H9 (cell line): Measurements from ENCODE around the gene ZBTB16. TPM values are rescaled to one million over a fixed set of nuclear protein-coding genes. Genes with fewer than 3 reads are reported as not detected.

Experiments
- DNase-seq: peaks from one replicate; pipeline ENCODE4 v3.0.0-alpha.2; 2017
- H2AFZ ChIP-seq: one replicate; pipeline ENCODE4 v1.6.1; 2013; ENCODE audit warnings: mild to moderate bottlenecking, low read length, control low read depth, moderate library complexity
- H2AK5ac ChIP-seq: 2 replicates; pipeline ENCODE4 v1.6.1; 2013; ENCODE audit warnings: low read length, control low read depth, mixed read lengths; ENCODE audit not compliant: insufficient read length
- H2BK120ac ChIP-seq: one replicate; pipeline ENCODE4 v1.6.1; 2013; ENCODE audit warnings: low read depth, mild to moderate bottlenecking, low read length, control low read depth, inconsistent platforms; ENCODE audit not compliant: poor library complexity, severe bottlenecking
- H2BK12ac ChIP-seq: 2 replicates; pipeline ENCODE4 v1.6.1; 2013; ENCODE audit warnings: low read length, control low read depth, mixed read lengths, low read depth; ENCODE audit not compliant: insufficient read length
- H2BK15ac ChIP-seq: 2 replicates; pipeline ENCODE4 v1.6.1; 2013; ENCODE audit warnings: low read depth, low read length, control low read depth
- H2BK20ac ChIP-seq: one replicate; pipeline ENCODE4 v1.6.1; 2013; ENCODE audit warnings: low read depth, mild to moderate bottlenecking, low read length, control low read depth, inconsistent platforms; ENCODE audit not compliant: poor library complexity, severe bottlenecking
- H2BK5ac ChIP-seq: 2 replicates; pipeline ENCODE4 v1.6.1; 2013; ENCODE audit warnings: low read length, control low read depth, mixed read lengths; ENCODE audit not compliant: insufficient read length
- H3K14ac ChIP-seq: 2 replicates; pipeline ENCODE4 v1.6.1; 2013; ENCODE audit warnings: low read length, control low read depth; ENCODE audit not compliant: insufficient read depth
- H3K18ac ChIP-seq: 2 replicates; pipeline ENCODE4 v1.6.1; 2013; ENCODE audit warnings: low read depth, mild to moderate bottlenecking, mixed read lengths, low read length, control low read depth; ENCODE audit not compliant: insufficient read length
- H3K23ac ChIP-seq: 2 replicates; pipeline ENCODE4 v1.6.1; 2013; ENCODE audit warnings: low read length, control low read depth, mixed read lengths, low read depth; ENCODE audit not compliant: insufficient read length
- H3K23me2 ChIP-seq: 2 replicates; pipeline ENCODE4 v1.6.1; 2013; ENCODE audit warnings: low read depth, mild to moderate bottlenecking, mixed read lengths, low read length, control low read depth; ENCODE audit not compliant: insufficient read length, poor library complexity, severe bottlenecking
- H3K27ac ChIP-seq: 2 replicates; pipeline ENCODE4 v1.5.1; 2013; ENCODE audit warnings: low read length, control low read depth, mixed read lengths, low read depth; ENCODE audit not compliant: insufficient read length
- H3K27me3 ChIP-seq: 2 replicates; pipeline ENCODE4 v1.6.1; 2013; ENCODE audit warnings: low read length, control low read depth, inconsistent platforms; ENCODE audit not compliant: insufficient read depth
- H3K4ac ChIP-seq: 2 replicates; pipeline ENCODE4 v1.6.1; 2013; ENCODE audit warnings: low read depth, mild to moderate bottlenecking, control low read depth, inconsistent platforms, low read length, moderate library complexity
- H3K4me1 ChIP-seq: 2 replicates; pipeline ENCODE4 v1.6.1; 2013; ENCODE audit warnings: low read length, control low read depth, inconsistent platforms; ENCODE audit not compliant: insufficient read depth
- H3K4me2 ChIP-seq: 2 replicates; pipeline ENCODE4 v1.6.1; 2013; ENCODE audit warnings: low read length, control low read depth, mixed read lengths; ENCODE audit not compliant: insufficient read length, insufficient read depth
- H3K56ac ChIP-seq: 2 replicates; pipeline ENCODE4 v1.6.1; 2013; ENCODE audit warnings: low read depth, mild to moderate bottlenecking, mixed read lengths, low read length, control low read depth; ENCODE audit not compliant: insufficient read length
- H3K79me1 ChIP-seq: 2 replicates; pipeline ENCODE4 v1.6.1; 2013; ENCODE audit warnings: low read depth, mild to moderate bottlenecking, moderate library complexity, low read length, control low read depth, inconsistent platforms; ENCODE audit not compliant: insufficient read depth, poor library complexity, severe bottlenecking
- H3K79me2 ChIP-seq: 2 replicates; pipeline ENCODE4 v1.6.1; 2013; ENCODE audit warnings: low read length, control low read depth, inconsistent platforms; ENCODE audit not compliant: insufficient read depth
- H3K9ac ChIP-seq: 2 replicates; pipeline ENCODE4 v1.6.1; 2013; ENCODE audit warnings: low read length, control low read depth, mixed read lengths; ENCODE audit not compliant: insufficient read length; ENCODE audit errors: extremely low read depth
- H3K9me3 ChIP-seq: one replicate; pipeline ENCODE4 v1.6.1; 2013; ENCODE audit warnings: low read depth, low read length, inconsistent platforms; ENCODE audit not compliant: control insufficient read depth
- H3T11ph ChIP-seq: one replicate; pipeline ENCODE4 v1.6.1; 2013; ENCODE audit warnings: mild to moderate bottlenecking, low read length, control low read depth, inconsistent platforms
- H4K20me1 ChIP-seq: one replicate; pipeline ENCODE4 v1.6.1; 2013; ENCODE audit not compliant: control insufficient read depth, insufficient read length, insufficient read depth
- H4K5ac ChIP-seq: 2 replicates; pipeline ENCODE4 v1.6.1; 2013; ENCODE audit warnings: low read depth, mild to moderate bottlenecking, mixed read lengths, low read length, control low read depth; ENCODE audit not compliant: insufficient read length
- H4K8ac ChIP-seq: replicated peaks from 2 replicates; pipeline ENCODE4 v1.6.1; 2013; ENCODE audit warnings: low read length, control low read depth, mixed read lengths, low read depth; ENCODE audit not compliant: insufficient read length
- H4K91ac ChIP-seq: 2 replicates; pipeline ENCODE4 v1.6.1; 2013; ENCODE audit warnings: low read depth, mild to moderate bottlenecking, moderate library complexity, mixed read lengths, low read length, control low read depth; ENCODE audit not compliant: insufficient read length
- H3K27ac Mint-ChIP-seq, 3 experiments: 2 replicates in 2 of 3; 3 replicates in 1 of 3; pipeline ENCODE4 v1.8.0; 2020 to 2021; ENCODE audit warnings: mixed read lengths in 3 of 3, mild to moderate bottlenecking in 1 of 3, moderate library complexity in 1 of 3
- H3K27me3 Mint-ChIP-seq: 2 replicates; pipeline ENCODE4 v1.8.0; 2021; ENCODE audit warnings: low read depth, mild to moderate bottlenecking, moderate library complexity, mixed read lengths
- H3K36me3 Mint-ChIP-seq, 3 experiments: 2 replicates in 2 of 3; 3 replicates in 1 of 3; pipeline ENCODE4 v1.8.0; 2020 to 2021; ENCODE audit warnings: low read depth in 3 of 3, mixed read lengths in 3 of 3; ENCODE audit not compliant: insufficient read depth in 1 of 3
- H3K4me1 Mint-ChIP-seq, 2 experiments: 2 replicates each; pipeline ENCODE4 v1.8.0; 2020; ENCODE audit warnings: mixed read lengths in 2 of 2
- H3K4me3 Mint-ChIP-seq, 2 experiments: 2 replicates in 1 of 2; 3 replicates in 1 of 2; pipeline ENCODE4 v1.8.0; 2020 to 2021; ENCODE audit warnings: mild to moderate bottlenecking in 2 of 2, mixed read lengths in 2 of 2, moderate library complexity in 1 of 2
- H3K9me3 Mint-ChIP-seq, 2 experiments: 2 replicates in 1 of 2; 3 replicates in 1 of 2; pipeline ENCODE4 v1.8.0; 2020; ENCODE audit warnings: mild to moderate bottlenecking in 2 of 2, mixed read lengths in 2 of 2, moderate library complexity in 1 of 2
- WGBS: extraction: QIAGEN DNeasy Blood & Tissue Kit; methylation state at CpG from one replicate; pipeline ENCODE4 v1.1.7; 2013; ENCODE audit warnings: missing lambda C conversion rate, low lambda C conversion rate, mixed read lengths; ENCODE audit not compliant: insufficient read length; ENCODE audit errors: extremely low coverage; 5-methylcytosine and 5-hydroxymethylcytosine counted together
- total RNA-seq: library from RNA; stranded (reverse); gene quantifications from 2 replicates; pipeline ENCODE4 v1.2.1, GENCODE V29; 2021
- TF ChIP-seq, protein P1 (sequence below): fragments of 200-600 bp; sonication (generic); conservative IDR thresholded peaks from 3 replicates; pipeline ENCODE4 v1.8.0; 2021; ENCODE audit warnings: antibody characterized with exemption, mild to moderate bottlenecking

The ZBTB16 gene
- total RNA-seq, 1 experiment from 2014 or later, result not detected

DNA sequence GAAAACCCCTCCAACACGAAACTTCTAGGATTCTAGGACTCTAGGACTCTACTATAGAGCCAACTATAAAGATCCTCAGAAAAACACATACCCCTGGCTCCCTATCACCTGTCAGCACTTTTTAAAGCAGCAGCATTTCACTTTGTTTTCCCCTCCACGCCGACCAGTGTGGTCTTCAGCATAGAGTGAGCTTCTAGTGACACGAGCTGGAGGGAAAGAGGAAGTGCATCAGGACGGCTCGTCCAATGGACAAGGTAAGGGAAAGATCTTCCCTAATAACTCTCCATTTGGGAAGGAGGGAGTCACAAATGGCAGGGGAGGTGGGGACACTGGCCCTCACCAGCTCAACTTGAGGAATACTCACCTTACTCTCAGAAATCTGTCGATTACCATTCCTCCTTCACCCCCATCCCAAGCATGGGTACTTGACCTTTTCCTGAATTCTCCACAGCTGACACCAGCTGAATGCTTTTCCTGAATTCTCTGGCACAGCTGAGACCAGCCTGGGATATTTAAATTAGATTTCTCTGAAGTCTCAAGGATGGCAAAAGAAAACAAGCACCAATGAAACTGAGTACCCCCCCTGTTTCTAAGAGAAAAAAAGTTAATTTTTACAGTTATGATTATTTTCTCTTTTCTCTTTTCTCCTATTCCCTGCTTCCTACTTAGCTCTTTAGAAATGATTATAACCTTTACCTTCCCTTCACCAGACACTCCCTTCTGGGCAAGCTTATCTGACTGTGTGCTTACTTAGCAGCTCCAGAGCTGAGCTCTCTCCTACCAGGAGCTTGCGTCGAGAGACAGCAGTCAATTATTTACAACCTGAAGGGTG is 203.4 kb downstream of the ZBTB16 start:
- no peak overlapping the region for H3K4me3 Mint-ChIP-seq
- H4K20me1 ChIP-seq, result no peaks in the 10 kb centered on the region

More for the DNA sequence above, 203.4 kb downstream of the ZBTB16 start:
- Histone ChIP-seq H3K27ac (no peak overlapping the region), H3K9me3 (no peaks in the 10 kb centered on the region), H2BK12ac (no peak overlapping the region), H3K4me2 (no peak overlapping the region), H2BK5ac (no peak overlapping the region), H3K4ac (no peak overlapping the region), H3T11ph (no peak overlapping the region), H3K56ac (no peak overlapping the region), H2AFZ (no peak overlapping the region), H3K14ac (no peak overlapping the region), H3K4me1 (no peaks in the 10 kb centered on the region), H2BK120ac (no peak overlapping the region), H2AK5ac (no peak overlapping the region), H3K9ac (no peak overlapping the region), H3K18ac (no peak overlapping the region), H3K79me1 (no peaks in the 10 kb centered on the region), H4K91ac (no peak overlapping the region), H3K23me2 (no peaks in the 10 kb centered on the region), H3K27me3 (no peaks in the 10 kb centered on the region), H2BK15ac (no peak overlapping the region), H3K79me2 (no peaks in the 10 kb centered on the region), H4K5ac (no peak overlapping the region), H4K8ac (no peak overlapping the region), H2BK20ac (no peak overlapping the region), H3K23ac (no peak overlapping the region)
- WGBS, result no CpG with 5 or more reads among the region's 9 CpGs
- H3K9me3 Mint-ChIP-seq, result no peaks in the 10 kb centered on the region
- peaks cover 3% of the 10 kb centered on the region for H3K27me3 Mint-ChIP-seq
- TF ChIP-seq, protein P1, sequence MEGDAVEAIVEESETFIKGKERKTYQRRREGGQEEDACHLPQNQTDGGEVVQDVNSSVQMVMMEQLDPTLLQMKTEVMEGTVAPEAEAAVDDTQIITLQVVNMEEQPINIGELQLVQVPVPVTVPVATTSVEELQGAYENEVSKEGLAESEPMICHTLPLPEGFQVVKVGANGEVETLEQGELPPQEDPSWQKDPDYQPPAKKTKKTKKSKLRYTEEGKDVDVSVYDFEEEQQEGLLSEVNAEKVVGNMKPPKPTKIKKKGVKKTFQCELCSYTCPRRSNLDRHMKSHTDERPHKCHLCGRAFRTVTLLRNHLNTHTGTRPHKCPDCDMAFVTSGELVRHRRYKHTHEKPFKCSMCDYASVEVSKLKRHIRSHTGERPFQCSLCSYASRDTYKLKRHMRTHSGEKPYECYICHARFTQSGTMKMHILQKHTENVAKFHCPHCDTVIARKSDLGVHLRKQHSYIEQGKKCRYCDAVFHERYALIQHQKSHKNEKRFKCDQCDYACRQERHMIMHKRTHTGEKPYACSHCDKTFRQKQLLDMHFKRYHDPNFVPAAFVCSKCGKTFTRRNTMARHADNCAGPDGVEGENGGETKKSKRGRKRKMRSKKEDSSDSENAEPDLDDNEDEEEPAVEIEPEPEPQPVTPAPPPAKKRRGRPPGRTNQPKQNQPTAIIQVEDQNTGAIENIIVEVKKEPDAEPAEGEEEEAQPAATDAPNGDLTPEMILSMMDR, result peak; percentile 71
- DNase-seq, result peak; percentile 54
- peaks cover 0 to 5% of the 10 kb centered on the region in 2 experiments; a peak in 2 of 4 replicates for H3K4me1 Mint-ChIP-seq
- H3K27ac Mint-ChIP-seq, result no peak overlapping the region
- no peaks in the 10 kb centered on the region for H3K36me3 Mint-ChIP-seq
